ENCODE data around the gene PNMT.

GRCh38 chr17:39629494-39629880 is 38.8 kb upstream of the PNMT start:
- TF ChIP-seq ZFX (IDR thresholded peaks at IDR 0.05), result no peak
- TF ChIP-seq, protein P1, sequence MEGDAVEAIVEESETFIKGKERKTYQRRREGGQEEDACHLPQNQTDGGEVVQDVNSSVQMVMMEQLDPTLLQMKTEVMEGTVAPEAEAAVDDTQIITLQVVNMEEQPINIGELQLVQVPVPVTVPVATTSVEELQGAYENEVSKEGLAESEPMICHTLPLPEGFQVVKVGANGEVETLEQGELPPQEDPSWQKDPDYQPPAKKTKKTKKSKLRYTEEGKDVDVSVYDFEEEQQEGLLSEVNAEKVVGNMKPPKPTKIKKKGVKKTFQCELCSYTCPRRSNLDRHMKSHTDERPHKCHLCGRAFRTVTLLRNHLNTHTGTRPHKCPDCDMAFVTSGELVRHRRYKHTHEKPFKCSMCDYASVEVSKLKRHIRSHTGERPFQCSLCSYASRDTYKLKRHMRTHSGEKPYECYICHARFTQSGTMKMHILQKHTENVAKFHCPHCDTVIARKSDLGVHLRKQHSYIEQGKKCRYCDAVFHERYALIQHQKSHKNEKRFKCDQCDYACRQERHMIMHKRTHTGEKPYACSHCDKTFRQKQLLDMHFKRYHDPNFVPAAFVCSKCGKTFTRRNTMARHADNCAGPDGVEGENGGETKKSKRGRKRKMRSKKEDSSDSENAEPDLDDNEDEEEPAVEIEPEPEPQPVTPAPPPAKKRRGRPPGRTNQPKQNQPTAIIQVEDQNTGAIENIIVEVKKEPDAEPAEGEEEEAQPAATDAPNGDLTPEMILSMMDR (conservative IDR thresholded peaks at IDR 0.05), result no peak
